Measurements from ENCODE around the gene CDC42BPA. TPM values are rescaled to one million over a fixed set of nuclear protein-coding genes. Genes with fewer than 3 reads are reported as not detected.
A peak's percentile ranks its signal among the peaks of the same experiment; 100 is the strongest.

Gene CDC42BPA
- total RNA-seq, 2 donors from 2014 or later = 30.0 to 34.3 TPM

GRCh38 chr1:227314014-227314848 is 4.1 kb downstream of the CDC42BPA start:
- Histone ChIP-seq H3K9ac (ENCODE audit: extremely low read depth, low read length, poor library complexity, severe bottlenecking) (no peak overlapping the region), H3K4me3 (ENCODE audit: low read length) (peak overlapping the region; percentile 87), H3K36me3 (ENCODE audit: control insufficient read depth, insufficient read depth, low read length) (no peaks in the 10 kb centered on the region), H3K27me3 (ENCODE audit: control insufficient read depth, insufficient read depth, low read length, poor library complexity, severe bottlenecking) (no peaks in the 10 kb centered on the region), H3K9me3 (ENCODE audit: control insufficient read depth, low read length) (no peaks in the 10 kb centered on the region), H3K27ac (ENCODE audit: low read depth, low read length) (no peak overlapping the region), H3K4me1 (ENCODE audit: control insufficient read depth, insufficient read depth, low read length) (no peaks in the 10 kb centered on the region)
- peaks cover 2% of the 10 kb centered on the region for H3K36me3 Mint-ChIP-seq (ENCODE audit: low read depth)
- no peak for DNase-seq
- peak overlapping the region; percentile 77 for H3K4me3 Mint-ChIP-seq
- no peaks in the 10 kb centered on the region for H3K9me3 Mint-ChIP-seq
- no peaks in the 10 kb centered on the region for H3K27me3 Mint-ChIP-seq (ENCODE audit: insufficient read depth)
- WGBS, 2 experiments (ENCODE audit: insufficient coverage in 1 of 2, insufficient read length in 1 of 2) = 82 to 100% methylated on average over 1 to 3 of the region's 6 CpGs
- no peak for TF ChIP-seq CTCF (conservative IDR thresholded peaks at IDR 0.05)
- H3K27ac Mint-ChIP-seq = no peak overlapping the region
- peaks cover 29% of the 10 kb centered on the region for H3K4me1 Mint-ChIP-seq

- Mint-ChIP-seq H3K4me3 (no peak overlapping the region), H3K9me3 (no peaks in the 10 kb centered on the region), H3K27me3 (ENCODE audit: insufficient read depth) (no peaks in the 10 kb centered on the region), H3K4me1 (peaks cover 30% of the 10 kb centered on the region), H3K36me3 (ENCODE audit: low read depth) (peaks cover 2% of the 10 kb centered on the region), H3K27ac (no peak overlapping the region)
- no peaks in the 10 kb centered on the region for H3K36me3 ChIP-seq (ENCODE audit: control insufficient read depth, insufficient read depth, low read length)
- H3K4me3 ChIP-seq (ENCODE audit: low read length) = no peak overlapping the region
- H3K27ac ChIP-seq (ENCODE audit: low read depth, low read length) = no peak overlapping the region
- H3K9me3 ChIP-seq (ENCODE audit: control insufficient read depth, low read length) = no peaks in the 10 kb centered on the region
- H3K9ac ChIP-seq (ENCODE audit: extremely low read depth, low read length, poor library complexity, severe bottlenecking) = no peak overlapping the region
- DNase-seq = peak; percentile 44
- no peak for TF ChIP-seq CTCF (conservative IDR thresholded peaks at IDR 0.05)
- WGBS, 2 experiments (ENCODE audit: insufficient coverage in 1 of 2, insufficient read length in 1 of 2) = 64 to 86% methylated on average over 3 to 6 of the region's 6 CpGs
- no peaks in the 10 kb centered on the region for H3K4me1 ChIP-seq (ENCODE audit: control insufficient read depth, insufficient read depth, low read length)
- no peaks in the 10 kb centered on the region for H3K27me3 ChIP-seq (ENCODE audit: control insufficient read depth, insufficient read depth, low read length, poor library complexity, severe bottlenecking)
These were observed 5.8 kb downstream of the CDC42BPA start for GRCh38 chr1:227312361-227313025.

- Mint-ChIP-seq H3K36me3 (ENCODE audit: low read depth) (peaks cover 2% of the 10 kb centered on the region), H3K27me3 (ENCODE audit: insufficient read depth) (no peaks in the 10 kb centered on the region), H3K27ac (no peak overlapping the region), H3K9me3 (no peaks in the 10 kb centered on the region), H3K4me1 (peaks cover 29% of the 10 kb centered on the region), H3K4me3 (no peak overlapping the region)
- DNase-seq = no peak
- 93 to 100% methylated on average over 2 to 4 of the region's 4 CpGs for WGBS, 2 experiments (ENCODE audit: insufficient coverage in 1 of 2, insufficient read length in 1 of 2)
- no peak for TF ChIP-seq CTCF (conservative IDR thresholded peaks at IDR 0.05)
- H3K9me3 ChIP-seq (ENCODE audit: control insufficient read depth, low read length) = no peaks in the 10 kb centered on the region
- no peaks in the 10 kb centered on the region for H3K36me3 ChIP-seq (ENCODE audit: control insufficient read depth, insufficient read depth, low read length)
- H3K4me3 ChIP-seq (ENCODE audit: low read length) = no peak overlapping the region
- no peak overlapping the region for H3K9ac ChIP-seq (ENCODE audit: extremely low read depth, low read length, poor library complexity, severe bottlenecking)
- H3K27ac ChIP-seq (ENCODE audit: low read depth, low read length) = no peak overlapping the region
- no peaks in the 10 kb centered on the region for H3K27me3 ChIP-seq (ENCODE audit: control insufficient read depth, insufficient read depth, low read length, poor library complexity, severe bottlenecking)
- no peaks in the 10 kb centered on the region for H3K4me1 ChIP-seq (ENCODE audit: control insufficient read depth, insufficient read depth, low read length)
These were observed 6.8 kb downstream of the CDC42BPA start for GRCh38 chr1:227311389-227312001.
